ENCODE results near the gene KATNAL2.

The KATNAL2 gene

DNA sequence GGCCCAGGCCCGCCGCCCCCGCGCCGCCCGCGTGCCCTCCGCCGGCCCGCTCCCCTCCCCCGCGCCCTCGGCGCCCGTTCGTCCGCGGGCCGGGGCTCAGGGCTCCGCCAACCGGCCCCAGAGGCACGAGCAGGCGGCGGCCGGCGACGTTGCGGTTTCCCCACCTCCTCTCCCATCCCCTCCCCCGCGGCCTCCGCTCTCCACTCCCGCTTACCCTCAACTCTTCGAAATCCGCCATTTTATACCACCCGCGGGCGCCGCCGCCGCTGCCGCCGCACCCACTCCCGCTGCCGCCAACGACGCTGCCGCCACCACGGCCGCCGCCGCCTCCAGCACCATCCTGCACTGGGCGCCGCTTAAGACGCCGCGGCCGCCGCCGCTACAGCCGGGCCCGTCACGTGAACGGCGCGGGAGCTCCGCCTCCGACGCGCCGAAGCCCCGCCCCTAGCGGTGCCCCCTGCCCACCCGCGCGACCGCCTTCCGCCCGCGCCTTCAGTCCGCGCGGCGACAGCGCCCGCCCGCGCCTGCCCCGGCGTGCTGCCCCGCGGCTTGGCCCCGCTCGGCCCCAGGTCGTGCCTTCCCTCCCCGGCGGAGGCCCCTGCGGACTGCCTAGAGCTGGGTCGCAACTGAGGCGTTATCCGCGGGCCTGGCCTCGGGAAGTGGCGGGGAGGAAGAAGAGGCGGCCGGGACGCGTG, at the start of gene KATNAL2, which contains the start of gene PIAS2:
Gene KATNAL2 (plus strand): TSS at position 495 of the 695 bp plus-strand sequence. CDS start 29,271 bp downstream, outside the sequence.
Gene PIAS2 (minus strand): TSS at position 400 of the 695 bp plus-strand sequence. CDS start 162 bp downstream, at position 238.
- peak; percentile 67 to 84 for DNase-seq

DNA sequence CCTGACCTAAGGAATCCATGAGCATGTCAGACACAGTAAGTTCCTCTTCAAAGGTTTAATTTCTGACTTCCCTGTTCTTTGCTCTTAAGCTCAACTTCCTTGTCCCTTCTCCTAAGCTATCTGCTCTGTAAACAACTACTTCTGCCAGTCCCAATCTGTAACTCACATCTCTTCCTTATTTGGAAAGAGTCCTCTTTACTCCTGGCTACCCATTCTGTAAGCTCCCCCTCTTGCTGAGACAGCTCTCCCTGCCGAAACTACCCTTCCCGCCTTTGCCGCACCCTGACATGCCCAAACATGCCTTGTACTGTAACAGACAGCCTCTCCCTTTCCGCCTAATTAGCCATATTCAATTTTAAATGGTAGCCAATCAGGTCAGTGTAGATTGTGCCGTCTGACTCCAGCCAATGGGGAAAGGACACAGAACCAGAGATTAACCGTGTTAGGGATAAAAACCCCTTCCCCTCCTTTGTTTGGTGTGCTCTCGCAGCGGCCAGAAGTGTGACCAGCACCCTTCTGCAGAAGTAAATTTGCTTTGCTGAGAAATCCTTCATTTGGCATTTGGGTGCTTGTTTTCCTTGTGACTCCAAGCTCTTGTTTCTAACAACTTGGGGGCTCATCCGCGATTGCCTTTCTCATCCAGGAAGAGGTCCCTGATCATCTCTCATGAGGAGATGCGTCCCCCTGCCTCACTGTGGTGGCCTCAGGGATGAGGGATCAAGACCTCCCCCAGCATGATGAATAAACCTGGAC, 49.1 kb upstream of the KATNAL2 start:
- DNase-seq: no peak

DNA sequence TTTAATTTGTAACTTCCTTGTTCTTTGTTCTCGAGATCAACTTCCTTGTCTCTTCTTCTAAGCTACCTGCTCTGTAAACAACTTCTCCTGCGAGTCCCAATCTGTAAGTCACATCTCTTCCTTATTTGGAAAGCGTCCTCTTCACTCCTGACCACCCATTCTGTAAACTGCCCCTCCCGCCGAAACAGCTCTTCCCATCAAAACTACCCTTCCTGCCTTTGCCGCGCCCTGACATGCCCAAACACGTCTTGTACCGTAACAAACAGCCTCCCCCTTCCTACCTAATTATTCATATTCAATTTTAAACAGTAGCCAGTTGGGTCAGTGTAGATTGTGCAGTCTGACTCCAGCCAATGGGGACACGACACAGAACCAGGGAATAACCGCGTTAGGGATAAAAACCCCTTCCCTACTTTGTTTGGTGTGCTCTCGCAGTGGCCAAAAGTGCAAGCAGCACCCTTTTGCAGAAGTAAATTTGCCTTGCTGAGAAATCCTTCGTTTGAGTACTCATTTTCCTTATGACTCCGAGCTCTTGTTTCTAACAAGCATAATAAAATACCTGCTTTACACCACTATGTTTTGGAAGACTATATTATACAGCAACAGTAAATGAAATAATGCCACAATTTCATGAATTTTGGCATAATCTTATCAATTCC, 39.9 kb upstream of the KATNAL2 start:
- no peak for DNase-seq

DNA sequence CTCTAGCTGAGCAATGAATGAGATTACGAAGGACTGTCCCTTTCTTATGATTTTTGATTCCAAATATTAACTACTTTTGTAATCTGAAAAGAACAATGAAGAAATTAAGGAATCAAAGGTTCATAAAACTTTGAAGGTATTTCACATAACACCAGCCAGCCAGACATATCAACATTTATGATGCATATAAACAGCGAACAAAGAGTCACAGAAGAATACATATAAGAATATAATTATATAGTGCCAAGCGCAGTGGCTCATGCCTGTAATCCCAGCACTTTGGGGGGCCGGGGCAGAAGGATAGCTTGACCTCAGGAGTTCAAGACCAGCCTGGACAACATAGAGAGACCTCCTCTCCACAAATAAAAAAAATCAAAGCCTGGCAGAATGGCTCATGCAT, 34.2 kb upstream of the KATNAL2 start:
- DNase-seq: no peak

DNA sequence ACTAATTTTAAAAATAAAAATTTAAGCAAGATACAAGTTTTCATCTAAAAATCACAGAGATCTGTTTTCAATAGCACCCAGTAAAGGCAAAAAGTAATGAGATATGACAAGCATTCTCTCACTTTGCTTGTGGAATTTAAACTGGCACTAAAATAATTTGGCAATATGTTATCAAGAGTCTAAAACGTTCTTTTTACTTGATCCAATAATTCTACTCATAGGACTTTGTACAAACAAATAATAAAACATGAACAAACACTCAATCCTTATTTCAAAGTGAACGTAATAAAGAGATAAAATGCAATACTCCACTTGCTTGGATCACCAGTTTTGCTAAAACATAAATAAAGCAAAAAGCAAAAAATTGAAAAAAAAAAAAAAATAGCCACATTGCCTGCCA, 30.5 kb upstream of the KATNAL2 start:
- no peak for DNase-seq

- no peak for DNase-seq
These were observed 28.4 kb upstream of the KATNAL2 start for GRCh38 chr18:46888965-46889364.

DNA sequence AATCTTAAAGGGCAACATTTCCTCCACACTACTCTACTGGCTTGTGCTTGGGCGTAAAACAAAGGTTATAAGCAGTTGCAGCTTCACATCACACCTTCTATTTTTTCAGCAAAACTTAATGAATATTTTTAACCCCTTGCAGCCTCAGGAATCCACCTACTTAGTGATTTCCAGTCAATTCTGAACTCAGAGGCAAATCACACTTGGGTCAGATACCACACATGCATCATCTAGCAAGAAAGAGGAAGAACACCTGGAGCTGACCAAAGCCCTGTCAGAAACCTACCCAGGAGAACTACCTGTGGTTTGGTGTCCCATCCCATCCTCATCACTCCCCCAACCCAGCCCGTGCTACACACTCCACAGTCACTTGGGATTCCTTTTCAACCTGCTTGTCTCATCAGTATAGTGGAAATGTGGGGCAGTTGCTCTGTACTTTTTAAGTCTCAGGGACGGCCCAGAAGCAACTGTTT, 25.6 kb upstream of the KATNAL2 start:
- no peak for DNase-seq

GRCh38 chr18:46892842-46893241, 24.6 kb upstream of the KATNAL2 start:
- no peak for DNase-seq

DNA sequence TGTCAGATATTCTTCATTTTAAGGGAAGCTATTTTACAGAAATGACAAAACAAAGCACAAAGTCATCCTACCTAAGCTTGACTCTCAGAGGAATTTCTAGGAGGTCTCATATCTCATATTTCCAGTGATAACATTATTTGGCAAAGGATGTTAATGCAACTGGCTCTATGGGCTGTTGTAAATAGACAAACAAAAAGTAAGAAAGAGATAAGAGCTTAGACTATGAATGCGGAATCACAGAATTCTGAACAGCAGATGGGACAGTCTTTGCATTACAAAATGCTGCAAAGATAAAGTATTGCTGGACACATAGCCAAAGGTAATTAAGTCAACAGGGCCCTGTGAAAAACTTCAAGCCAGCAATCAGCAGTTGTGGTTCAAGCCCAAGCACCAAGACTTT, 24.0 kb upstream of the KATNAL2 start:
- DNase-seq: no peak

DNA sequence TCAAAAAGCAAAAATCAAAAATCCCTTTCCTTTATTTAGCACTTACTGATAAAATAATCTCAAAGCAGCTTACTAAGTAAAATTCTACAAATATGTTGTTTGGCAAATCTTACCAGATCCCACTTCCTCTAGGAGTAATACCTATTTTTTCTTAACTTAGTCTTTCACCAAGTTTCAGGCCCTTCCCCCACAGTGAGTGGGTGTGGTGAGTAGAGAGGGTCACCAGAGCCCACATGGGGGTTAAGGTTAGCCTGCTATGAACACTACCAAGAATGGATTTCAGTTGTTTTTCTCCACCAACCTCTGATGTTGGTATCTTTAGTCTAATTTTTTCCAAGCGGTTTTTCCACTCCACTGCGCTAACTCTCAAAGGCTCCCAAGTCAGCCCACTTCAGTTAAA, 23.3 kb upstream of the KATNAL2 start:
- no peak for DNase-seq

GRCh38 chr18:46899274-46899948, 18.0 kb upstream of the KATNAL2 start:
- DNase-seq: no peak

DNA sequence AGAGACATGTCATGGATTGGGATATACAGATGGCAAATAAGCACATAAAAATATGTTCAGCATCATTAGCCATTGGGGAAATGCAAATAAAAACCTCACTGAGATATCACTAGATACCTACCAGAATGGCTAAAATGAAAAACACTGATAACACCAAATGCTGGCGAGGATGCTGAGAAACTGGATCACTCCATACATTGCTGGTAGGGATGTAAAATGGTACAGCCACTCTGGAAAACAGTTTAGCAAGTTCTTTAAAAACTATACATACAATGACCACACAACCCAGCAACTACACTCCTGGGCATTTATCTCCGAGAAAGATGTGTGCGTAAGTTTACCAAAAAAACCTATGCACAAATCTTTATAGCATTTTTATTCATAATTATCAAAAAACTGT, 14.0 kb upstream of the KATNAL2 start:
- DNase-seq: no peak

DNA sequence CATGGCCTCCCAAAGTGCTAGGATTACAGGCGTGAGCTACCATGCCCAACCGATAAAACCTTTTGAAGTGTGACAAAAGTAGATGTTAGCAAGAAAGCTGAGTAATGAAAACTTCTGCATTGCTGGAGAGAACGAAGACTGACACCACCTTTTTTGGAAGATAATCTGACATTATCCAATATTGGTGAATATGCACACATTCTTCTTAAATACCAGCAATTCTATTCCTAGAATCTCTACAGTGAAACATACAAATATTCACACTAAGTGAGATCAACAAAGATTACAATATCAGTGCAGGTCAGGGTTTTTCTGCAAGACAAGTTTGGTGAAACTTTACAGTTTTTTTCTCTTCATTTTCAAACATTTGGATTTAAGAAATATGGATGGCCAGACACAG, 7.9 kb upstream of the KATNAL2 start:
- DNase-seq: no peak

GRCh38 chr18:46910856-46911255, 6.5 kb upstream of the KATNAL2 start:
- DNase-seq: no peak

DNA sequence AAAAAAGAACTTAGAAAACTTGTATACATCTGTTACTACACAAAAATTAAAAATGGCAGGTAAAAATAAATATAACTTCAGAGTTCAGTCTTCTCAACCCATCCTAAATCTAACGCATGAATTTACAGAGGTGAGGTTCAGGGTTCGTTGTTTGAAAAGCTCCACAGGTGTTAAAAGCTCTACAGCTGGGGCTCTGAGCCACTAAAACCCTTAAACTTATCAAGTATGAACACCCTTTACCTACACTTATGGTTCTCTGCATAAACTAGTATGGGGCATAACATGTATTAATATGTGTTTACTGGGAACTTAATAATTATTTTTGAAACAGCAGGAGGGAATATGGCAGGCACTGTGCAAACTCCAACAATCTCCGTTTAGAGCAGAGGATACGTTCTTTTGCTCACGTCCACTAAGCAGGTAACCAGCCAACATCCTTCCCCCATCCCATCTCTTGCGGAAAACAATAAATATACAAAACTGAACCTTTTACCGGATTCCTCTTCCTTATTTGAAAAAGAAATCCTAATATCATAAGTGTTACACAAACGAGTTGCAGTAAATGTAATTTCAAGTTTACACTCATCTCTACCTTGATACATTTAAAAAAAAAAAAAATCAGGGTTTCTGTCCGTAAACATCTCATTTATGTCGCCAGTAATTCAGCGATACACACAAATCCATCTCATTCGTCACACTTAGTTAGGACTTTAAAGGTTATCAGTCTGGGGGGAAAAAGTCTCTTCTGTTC, 1.4 kb upstream of the KATNAL2 start:
- no peak for DNase-seq

DNA sequence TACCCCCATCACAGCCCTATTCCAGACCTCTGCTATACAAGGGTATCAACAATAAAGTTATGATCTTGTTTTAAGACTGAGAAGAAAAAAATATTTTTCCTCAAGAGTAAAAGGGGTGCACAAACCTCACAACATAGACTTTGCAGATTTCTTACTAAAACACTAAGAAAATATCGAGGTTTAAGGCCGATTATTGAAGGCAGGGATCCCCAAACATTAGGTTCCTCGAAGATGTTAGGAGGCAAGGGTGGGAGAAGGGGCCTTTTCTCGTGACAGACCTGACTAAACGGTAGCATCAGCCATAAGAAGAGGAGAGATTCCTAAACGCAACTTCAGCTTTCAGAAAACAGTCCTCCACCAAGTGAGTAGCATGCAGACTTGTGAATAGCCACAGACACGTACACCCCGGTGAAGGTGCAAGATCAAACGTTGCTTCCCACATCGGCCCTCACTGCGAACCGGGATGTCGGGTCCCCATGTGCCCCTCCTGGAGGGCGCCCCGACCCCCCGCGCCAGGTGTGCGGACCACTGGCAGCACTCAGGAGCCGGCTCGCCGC, 773 bp upstream of the KATNAL2 start:
- DNase-seq: peak in 1 of 2 experiments; percentile 15

DNA sequence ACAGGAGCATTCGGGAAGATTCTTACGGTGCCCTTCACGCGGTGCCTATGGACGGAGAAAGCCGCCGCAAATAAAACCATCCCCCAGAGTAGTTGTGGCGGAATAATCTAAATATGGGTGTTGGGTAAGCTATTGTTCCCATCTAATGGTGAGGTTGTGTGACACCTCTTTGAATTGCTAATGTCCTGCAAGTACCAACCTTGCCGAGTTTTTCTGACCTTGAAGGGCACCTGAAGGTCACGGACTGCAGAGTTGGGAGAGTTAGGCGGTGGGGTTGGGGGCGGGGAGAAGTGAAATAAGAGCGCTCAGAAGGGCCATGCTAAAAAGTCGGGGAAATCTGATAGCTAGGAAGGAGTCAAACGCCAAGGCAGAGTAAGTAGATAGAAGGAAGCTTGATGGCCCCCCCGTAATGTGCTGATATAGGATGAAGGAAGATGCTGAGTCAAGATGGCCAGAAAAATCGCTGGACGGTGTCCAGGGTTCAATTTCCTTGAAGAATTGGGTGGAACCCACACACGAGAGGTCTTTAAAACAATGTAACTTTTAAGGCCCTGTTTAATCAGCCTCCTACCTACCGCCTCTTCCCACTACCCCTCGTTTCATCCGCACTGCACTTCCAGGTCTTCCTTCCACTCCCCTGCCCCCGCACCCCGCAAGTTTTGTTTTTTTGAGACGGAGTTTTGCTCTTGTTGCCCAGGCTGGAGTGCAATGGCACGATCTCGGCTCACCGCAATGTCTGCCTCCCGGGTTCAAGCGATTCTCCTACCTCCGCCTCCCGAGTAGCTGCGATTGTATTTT, 600 bp downstream of the KATNAL2 start:
- peak; percentile 3 to 31 for DNase-seq

GRCh38 chr18:46920067-46920466, 2.7 kb downstream of the KATNAL2 start:
- no peak for DNase-seq

- DNase-seq: no peak
These were observed 3.3 kb downstream of the KATNAL2 start for GRCh38 chr18:46920653-46921052.

GRCh38 chr18:46939337-46939963, 22.0 kb downstream of the KATNAL2 start:
- no peak for DNase-seq

All from SHP77 (cell line).